GM18861 (cell line): ENCODE results near the gene DHRS3.
"Not testable (repeated sequence)": the region's sequence is repeated elsewhere in the genome, so short reads cannot be mapped to it uniquely, and the experiment has no call there.

Source experiments
- ATAC-seq: cut with Tn5 transposase; IDR thresholded peaks from one replicate; pipeline ENCODE4 v1.9.1; 2021; ENCODE audit not compliant: unreplicated experiment

DHRS3 gene, protein sequence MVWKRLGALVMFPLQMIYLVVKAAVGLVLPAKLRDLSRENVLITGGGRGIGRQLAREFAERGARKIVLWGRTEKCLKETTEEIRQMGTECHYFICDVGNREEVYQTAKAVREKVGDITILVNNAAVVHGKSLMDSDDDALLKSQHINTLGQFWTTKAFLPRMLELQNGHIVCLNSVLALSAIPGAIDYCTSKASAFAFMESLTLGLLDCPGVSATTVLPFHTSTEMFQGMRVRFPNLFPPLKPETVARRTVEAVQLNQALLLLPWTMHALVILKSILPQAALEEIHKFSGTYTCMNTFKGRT

GRCh38 chr1:12617901-12618660 lies at the start of gene DHRS3:
Gene DHRS3 (minus strand): TSS chr1:12618210. CDS start chr1:12617348, 862 bp downstream.
- ATAC-seq: no peak

GRCh38 chr1:12666141-12666735 lies 48.2 kb upstream of the DHRS3 start:
- ATAC-seq: no peak

DNA sequence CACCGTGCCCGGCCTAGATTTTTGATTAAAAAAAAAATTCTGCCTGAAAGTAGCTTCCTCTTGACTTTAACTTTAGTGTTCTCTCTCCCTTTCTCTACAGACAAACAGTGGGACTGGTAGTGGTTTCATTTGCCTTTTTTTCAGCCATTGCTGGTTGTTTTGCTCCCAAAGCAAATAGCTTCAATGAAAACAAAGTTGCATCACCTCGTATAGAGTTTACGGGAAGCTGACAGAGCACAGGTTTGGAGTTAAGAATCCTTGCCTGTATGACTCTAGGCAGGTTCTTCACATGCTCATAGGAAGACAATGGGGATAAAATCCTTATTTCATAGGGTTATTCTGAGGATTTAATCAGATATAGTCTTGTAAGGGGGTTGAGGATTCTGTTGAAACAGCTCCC lies 47.5 kb upstream of the DHRS3 start:
- no peak for ATAC-seq

DNA sequence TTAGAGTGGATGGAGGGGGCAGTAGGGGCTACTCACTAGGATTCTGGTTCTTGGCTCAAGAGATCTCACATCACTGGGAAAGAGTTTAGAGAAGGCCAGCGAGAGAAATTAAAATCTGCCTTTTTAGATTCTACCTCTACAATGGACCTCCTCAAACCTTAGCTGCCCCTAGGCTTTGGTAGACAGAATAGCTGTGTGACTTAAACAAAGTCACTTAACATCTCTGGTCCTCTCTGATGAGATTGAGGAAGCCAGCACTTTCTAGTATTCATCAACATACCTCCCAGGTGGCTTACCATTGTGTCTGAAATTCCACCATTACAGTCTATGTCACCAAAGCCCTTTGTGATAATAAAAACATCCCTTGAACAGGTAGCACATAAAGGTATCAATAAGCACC lies 44.5 kb upstream of the DHRS3 start:
- no peak for ATAC-seq

- ATAC-seq: no peak
Observed at GRCh38 chr1:12661606-12662219, 43.7 kb upstream of the DHRS3 start.

- no peak for ATAC-seq
Observed at GRCh38 chr1:12658531-12659453, 40.8 kb upstream of the DHRS3 start.

DNA sequence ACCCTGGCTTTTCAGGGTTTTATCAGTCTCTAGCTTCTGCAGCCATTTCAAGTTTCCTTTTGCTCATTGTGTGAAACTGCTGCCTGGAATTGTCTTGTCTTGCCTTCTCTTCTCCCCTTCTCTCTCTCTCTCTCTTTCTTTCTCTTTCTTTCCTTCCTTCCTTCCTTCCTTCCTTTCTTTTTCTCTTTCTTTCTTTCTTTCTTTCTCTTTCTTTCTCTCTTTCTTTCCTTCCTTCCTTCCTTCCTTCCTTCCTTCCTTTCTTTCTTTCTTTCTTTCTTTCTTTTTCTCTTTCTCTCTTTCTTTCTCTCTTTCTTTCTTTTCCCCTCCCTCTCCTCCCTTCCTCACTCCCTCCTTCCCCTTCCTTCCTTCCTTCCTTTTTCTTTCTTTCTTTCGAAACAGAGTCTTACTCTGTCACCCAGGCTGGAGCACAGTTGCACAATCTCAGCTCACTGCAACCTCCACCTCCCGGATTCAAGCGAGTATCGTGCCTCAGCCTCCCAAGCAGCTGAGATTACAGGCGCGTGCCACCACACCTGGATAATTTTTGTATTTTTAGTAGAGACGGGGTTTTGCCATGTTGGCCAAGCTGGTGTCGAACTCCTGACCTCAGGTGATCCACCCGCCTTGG lies 40.0 kb upstream of the DHRS3 start:
- not testable (repeated sequence) for ATAC-seq

DNA sequence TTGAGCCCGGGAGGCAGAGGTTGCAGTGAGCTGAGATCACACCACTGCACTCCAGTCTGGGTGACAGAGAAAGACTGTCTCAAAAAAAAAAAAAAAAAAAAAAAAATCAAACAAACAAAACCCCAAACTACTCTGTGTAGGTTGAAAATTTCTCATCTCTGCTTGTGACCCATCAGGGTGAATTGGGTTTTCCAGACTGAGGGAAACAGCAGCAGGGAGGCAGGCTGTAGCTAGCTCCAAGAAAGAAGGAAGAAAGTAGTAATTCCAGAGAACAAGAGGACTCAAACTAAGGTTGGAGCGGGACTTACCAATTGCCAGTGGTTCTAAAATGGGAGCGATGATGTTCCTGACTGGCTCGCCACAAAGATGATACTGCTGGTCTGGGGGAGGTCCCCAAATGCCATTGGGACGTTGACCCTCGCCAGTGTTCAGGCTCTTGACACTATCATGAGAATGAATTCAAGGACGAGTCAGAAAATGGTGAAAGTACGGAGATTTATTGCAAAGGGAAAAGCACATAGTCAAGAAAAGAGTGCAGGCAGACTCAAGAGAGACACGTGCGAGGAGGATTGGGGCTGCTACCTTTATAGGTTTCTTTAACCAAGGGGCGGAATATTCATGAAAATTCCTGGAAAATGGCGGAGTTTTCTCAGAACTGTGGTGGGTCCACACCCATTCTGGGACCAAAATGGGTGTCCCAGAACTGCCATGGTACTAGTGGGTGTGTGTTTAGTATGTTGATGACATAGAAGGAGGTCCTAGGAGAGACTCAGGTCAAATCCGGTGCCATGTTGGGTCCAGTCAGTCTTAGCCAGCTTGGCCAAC lies 39.3 kb upstream of the DHRS3 start:
- no peak for ATAC-seq

- ATAC-seq: no peak
Observed at GRCh38 chr1:12656575-12656974, 38.6 kb upstream of the DHRS3 start.

GRCh38 chr1:12654657-12655056 lies 36.6 kb upstream of the DHRS3 start:
- no peak for ATAC-seq

- no peak for ATAC-seq
Observed at GRCh38 chr1:12654004-12654567, 36.1 kb upstream of the DHRS3 start.

DNA sequence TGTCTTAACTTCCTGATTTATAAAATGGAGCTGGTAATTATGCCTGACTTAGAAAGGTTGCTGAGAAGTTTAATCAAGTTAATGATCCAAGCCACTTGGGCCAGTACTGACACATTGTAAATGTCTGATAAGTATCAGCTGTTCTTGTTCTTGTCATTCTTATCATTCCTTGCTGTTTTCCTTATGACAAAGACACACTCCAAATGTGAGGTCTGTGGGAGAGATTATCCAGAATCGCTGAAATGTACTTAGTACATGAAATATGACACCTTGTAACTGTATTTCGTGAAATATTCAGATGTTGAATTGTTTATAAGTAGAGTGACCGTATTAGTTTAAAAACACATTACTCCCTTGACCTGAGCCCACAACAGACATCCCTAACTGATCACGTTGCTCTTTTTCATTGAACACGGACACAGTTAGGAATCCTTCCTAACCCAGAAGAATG lies 32.0 kb upstream of the DHRS3 start:
- ATAC-seq: no peak

DNA sequence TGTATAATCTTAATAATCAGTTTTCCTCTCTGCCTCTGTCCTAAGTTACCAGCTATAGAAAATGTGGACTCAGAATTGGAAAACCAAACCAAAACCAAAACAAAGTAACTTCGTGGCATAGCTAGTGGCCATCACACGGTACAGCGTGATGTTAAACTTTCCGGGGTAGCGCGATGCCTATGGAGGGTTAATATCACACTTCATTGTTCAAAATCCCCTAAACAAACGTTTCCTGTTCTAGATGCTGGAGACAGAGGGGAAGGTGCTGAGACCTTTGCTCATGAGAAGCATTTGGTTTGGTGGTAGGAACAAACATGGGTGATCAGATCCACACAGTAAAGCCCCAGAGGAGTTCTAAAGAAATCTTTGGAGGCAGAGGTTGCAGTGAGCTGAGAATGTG lies 30.7 kb upstream of the DHRS3 start:
- ATAC-seq: no peak

DNA sequence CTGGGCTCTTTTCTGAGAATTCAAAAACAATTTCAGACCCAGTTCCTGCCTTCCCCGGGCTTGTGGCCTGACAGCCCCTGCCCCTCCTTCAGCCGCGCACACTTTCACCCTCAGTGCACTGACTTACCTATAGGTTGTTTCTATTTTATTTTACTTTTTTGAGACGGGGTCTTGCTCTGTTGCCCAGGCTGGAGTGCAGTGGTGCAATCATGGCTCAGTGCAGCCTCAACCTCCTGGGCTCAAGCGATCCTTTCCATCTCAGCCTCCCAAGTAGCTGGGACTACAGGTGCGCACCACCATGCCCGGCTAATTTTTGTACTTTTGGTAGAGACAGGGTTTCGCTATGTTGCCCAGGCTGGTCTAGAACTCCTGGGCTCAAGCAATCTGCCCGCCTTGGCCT lies 27.4 kb upstream of the DHRS3 start:
- ATAC-seq: not testable (repeated sequence)

DNA sequence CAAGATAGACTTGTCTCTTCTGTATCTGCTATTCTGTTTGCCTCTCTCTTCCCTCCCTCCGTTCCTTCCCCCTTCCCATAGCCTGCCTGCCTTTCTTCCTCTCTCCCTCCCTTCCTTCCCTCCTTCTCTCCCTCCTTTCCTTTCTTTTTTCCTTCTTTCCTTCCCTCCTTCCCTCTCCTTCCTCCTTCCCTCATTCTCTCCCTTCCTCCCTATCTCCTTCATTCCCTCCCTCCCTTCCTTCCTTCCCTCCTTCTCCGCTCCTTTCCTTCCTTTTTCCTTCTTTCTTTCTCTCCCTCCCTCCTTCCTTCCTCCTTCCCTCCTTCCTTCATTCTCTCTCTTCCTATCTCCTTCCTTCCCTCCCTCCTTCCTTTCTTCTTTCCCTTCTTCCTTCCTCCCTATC lies 26.8 kb upstream of the DHRS3 start:
- no peak for ATAC-seq

- ATAC-seq: no peak
Observed at GRCh38 chr1:12644237-12644636, 26.2 kb upstream of the DHRS3 start.

DNA sequence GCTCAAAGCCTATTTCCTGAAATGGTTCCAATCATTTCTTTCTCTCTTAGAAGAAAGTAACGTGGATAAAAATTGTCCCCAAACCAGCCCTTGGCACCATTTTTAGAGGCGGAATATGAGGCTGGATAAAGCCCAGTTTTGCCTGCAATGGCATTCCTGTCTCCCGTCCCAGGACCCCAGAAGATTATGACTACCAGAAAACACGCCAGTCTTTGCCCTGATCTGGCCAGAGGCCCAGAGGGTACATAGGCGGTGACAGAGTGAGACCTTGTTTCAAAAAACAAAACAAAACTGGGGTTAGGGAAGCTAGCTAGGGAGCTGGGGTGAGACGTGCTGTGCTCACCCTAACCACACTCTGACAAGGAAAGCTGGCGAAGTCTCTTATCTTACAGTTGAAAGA lies 25.8 kb upstream of the DHRS3 start, which contains the start of gene AADACL4:
Gene AADACL4 (plus strand): TSS at position 301 of the 400 bp plus-strand sequence. CDS start 462 bp downstream, outside the sequence.
- no peak for ATAC-seq

GRCh38 chr1:12643079-12643478 lies 25.1 kb upstream of the DHRS3 start:
- ATAC-seq: no peak

DNA sequence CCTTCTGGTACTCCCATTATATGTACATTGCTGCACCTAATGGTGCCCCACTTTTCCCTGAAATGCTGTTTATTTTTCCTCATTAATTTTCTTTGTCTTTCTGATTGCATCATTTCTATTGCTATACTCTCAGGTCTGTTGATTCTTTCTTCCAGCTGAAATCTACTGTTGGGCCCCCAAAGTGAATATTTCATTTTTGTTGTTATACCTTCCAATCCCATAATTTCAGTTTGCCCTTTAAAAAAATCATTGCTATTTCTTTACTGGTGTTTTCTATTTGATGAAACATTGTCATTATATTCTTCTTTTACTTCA lies 22.9 kb upstream of the DHRS3 start:
- no peak for ATAC-seq
